Fibroblast of upper back skin (primary cell): ENCODE measurements around the gene TAAR1.
"Not testable (repeated sequence)": the region's sequence is repeated elsewhere in the genome, so short reads cannot be mapped to it uniquely, and the experiment has no call there.

ENCODE experiments used
- DNase-seq: peaks from one replicate; pipeline ENCODE4 v3.0.0-alpha.2; 2013

The TAAR1 gene, protein sequence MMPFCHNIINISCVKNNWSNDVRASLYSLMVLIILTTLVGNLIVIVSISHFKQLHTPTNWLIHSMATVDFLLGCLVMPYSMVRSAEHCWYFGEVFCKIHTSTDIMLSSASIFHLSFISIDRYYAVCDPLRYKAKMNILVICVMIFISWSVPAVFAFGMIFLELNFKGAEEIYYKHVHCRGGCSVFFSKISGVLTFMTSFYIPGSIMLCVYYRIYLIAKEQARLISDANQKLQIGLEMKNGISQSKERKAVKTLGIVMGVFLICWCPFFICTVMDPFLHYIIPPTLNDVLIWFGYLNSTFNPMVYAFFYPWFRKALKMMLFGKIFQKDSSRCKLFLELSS

DNA sequence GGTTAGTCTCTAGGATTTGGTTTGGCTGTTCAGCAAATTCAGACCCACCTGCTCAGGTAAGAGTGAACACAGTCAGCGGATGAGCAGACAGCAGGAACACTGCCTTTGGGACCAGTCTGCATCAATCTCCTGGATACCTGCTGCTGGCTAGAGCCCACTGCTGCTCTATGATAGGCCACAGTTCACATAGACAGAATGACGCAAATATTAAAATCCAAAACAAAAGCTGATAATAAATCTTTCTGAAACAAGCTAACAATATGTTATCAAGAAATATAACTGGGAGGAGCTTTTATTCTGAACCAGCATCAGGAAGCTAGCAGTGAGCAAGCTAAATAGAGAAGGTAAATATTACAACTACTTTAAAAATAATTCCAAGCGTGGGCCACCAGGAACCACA lies at the start of gene TAAR1:
Gene TAAR1 (minus strand): TSS at position 101 of the 400 bp plus-strand sequence. CDS start 13,179 bp downstream, outside the sequence.
- no peak for DNase-seq

DNA sequence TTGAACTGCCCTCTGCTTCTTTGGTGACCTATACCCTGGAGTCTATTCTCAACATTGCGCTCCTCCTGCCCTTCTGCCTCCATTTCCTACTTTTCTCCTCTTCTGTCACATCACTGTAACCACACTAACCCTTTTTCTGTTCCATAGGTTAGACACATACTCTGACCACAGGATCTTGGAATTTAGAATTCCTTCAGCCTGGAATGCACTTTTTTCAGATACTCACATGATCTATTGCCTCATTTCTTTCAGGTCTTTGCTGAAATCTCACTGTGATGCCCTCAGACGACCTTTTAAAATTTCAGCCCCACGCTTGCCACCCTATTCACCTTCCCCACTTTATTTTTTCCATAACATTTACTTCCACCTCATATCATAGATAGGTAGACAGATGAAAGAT lies 49.8 kb upstream of the TAAR1 start:
- DNase-seq = peak; percentile 10

DNA sequence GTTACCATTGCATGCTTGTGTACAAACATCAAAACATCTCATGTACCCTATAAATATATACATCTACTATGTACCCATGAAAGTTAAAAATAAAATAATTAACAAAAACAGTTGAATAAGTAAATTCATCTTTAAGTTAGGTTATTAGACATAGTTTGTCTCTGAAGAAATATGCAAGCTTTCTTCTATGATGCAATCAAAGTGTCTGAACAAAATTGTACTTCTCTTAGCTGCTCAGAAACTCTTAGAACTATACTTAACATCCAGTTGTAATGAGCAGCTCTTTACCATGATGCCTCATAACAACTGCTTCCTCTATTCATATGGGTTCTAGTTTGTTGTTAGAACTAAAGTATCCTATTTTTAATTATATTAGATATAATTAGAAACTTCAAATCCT lies 49.0 kb upstream of the TAAR1 start:
- no peak for DNase-seq

DNA sequence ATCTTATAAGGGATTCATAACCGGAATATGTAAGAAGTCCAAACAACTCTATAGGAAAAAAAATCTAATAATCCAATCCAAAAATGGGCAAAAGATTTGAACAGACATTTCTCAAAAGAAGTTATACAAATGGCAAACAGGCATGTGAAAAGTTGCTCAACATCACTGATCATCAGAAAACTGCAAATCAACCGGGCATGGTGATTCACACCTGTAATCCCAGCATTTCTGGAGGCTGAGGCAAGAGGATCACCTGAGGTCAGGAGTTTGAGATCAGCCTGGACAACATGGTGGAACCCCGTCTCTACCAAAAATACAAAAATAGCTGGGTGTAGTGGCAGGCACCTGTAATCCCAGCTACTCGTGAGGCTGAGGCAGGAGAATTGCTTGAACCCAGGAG lies 47.8 kb upstream of the TAAR1 start:
- not testable (repeated sequence) for DNase-seq

DNA sequence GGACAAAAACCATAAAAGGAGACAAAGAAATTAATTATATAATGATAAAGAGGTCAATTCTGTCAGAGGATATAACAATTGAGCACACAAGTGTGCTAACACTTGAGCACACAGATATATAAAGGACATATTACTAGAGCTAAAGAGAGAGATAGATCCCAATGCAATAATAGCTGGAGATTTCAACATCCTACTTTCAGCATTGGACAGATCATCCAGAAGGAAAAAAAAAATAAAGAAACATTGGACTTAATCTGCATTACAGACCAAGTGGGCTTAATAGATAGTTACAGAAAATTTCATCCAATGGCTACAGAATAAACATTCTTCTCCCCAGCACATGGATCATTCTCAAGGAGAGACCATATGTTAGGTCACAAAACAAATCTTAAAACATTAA lies 45.0 kb upstream of the TAAR1 start:
- no peak for DNase-seq

DNA sequence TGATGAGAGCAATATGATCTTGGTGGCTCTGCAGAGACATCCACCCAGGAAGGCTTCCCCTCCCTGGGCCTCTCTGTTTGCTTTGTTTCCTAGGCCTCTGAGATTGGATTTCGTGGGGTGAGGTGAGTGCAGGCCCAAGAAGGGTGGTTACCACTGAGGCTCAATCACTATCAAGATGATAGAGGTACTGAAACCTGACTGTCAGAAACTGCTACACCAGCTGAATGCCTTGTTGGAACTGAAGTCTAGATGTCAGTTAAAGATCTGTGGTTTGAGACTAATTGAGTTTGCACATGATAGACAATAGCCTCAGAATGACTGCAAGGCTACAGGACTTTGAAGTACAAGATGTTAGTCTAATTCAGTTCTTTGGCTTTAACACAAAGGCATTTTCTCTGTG lies 39.6 kb upstream of the TAAR1 start:
- no peak for DNase-seq

DNA sequence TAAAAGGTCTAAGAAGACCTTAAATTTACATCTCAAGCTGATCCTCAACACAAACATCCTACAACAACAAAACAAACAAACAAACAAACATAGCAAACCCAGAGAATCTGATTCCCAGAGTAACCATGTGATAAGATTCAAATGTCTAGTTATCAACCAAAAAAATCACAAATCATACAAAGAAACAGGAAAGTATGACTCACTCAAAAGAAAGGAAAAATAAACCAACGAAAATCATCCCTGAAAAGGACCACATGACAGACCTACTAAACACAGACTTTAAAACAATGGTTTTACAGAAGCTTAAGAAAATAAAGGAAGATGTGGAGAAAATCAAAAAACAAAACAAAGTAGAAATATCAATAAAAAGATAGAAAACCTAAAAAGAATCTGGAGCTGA lies 36.8 kb upstream of the TAAR1 start:
- no peak for DNase-seq

DNA sequence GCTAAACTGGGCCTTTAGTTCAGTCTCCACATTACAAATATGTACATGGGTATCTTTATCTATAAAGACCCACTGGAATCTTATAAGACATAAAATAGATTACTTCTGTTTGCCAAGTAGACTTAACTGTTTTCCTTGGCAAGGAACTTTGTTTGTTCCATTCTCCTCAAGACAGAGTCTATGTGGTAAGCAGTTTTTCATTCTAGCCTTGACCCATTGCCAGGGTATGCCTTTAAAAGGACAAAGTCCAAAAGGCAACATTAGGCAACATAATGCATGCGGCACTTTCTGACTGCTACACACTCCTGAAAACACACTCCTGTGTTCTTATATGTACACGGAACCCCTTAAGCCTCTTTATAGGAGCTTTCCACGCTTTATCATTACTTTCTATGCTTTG lies 34.5 kb upstream of the TAAR1 start:
- DNase-seq = no peak

DNA sequence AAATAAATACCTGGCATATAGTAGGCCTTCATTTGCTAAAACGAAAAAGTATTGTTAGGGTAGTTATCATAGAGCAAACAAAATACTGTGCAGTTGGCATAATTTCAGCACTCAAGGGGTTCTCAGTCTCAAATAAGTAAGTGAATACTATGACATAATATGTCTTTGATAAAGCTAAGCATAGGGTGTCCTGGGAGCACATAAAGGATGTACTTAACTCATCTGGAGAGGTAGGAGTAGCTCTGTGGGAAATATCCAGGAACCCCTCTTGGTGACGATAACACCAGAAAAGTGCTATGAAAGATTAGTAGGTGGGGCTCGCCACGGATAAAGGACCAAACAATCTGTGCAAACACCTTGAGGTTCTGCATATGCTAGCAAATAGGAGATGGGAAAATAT lies 31.7 kb upstream of the TAAR1 start:
- no peak for DNase-seq

DNA sequence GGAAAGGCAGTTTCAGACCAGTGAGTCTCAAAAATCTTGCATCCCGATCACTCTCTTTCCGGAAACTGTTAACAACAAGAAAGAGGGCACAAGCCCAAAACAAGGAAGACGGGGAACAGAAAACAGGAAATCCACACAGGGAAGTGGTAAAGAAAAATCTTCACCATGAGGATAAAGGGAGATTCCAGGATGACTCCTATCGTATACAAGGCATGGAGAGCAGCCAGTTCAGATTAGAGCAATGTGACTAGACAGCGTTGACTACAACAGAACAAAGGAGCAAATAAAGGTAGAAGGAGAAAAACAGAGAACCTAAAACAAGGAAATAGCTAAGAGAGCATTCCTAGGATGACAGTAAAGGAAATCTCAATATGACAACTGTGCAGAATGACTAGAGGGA lies 28.3 kb upstream of the TAAR1 start:
- DNase-seq = peak; percentile 4

DNA sequence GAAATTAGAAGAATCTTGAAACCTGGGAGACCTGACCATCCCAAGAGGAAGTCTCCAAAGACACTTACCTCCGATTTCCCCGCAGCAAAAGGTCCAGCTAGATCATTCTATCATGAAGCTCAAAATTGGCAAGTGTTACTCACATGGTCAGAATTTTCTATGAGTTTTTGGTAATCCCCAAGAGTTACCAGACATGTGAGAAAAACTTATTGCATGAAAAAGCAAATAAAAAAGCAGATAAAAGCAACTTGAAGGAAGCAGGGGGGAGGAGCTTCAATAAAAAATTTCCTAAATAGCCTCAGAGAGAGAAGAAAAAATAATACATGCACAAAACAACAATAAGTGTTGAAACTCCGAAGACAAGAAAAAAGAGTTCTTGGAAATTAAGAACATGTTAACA lies 27.5 kb upstream of the TAAR1 start:
- no peak for DNase-seq

DNA sequence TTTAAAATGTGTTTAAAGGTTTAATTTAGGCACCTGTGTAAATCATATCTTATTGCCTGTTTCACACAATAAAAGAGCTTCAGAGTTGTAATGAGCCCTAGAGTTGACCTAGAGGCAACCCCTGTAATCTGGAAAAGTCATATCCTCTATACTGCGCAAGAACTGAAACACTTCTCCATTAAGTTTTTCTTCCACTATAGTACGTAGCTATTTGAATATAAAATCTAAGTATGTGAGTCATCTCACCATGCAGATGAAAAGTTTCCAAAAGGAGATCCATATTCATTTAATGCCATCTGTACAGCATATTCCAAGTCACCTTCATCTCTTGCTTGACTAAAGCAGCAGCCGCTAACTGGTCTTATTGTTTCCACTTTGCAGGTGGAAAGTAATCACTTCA lies 26.0 kb upstream of the TAAR1 start:
- no peak for DNase-seq

DNA sequence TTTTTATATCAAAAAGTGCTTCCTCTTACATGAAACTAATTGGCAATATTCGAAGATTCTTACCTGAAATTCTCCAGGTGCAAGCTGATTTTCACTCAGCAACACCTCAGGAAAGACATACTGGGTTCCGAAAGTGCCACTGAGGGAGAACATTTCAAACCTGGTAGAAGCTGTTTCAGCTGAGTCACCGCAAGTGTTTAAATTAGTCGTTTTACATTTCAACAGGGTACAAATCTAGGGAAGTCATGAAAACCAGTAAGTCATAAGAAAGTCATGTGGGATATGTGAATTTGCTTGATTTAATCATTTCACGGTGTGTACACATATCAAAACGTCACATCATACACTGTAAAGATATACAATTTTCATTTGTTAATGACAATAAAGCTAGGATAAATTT lies 25.3 kb upstream of the TAAR1 start:
- DNase-seq = no peak

DNA sequence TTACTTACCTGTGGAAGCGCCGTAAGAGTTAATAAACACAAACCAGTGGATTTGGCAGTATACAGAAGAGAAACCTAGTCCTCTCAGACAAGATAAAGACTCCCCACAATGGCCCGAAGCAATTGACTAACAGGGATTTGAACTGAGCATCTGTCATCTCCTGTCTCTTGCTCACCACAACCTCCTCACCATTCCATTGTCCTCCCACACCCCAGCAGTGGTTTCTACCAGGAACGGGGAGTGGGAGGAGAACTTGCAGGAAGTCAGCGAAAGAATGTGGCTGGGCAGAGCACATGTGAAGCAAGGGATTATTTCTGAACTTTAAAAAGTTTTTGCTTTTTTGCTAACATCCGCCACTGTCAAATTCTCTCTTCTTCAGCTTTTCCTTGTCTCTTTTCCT lies 24.6 kb upstream of the TAAR1 start:
- peak; percentile 20 for DNase-seq

DNA sequence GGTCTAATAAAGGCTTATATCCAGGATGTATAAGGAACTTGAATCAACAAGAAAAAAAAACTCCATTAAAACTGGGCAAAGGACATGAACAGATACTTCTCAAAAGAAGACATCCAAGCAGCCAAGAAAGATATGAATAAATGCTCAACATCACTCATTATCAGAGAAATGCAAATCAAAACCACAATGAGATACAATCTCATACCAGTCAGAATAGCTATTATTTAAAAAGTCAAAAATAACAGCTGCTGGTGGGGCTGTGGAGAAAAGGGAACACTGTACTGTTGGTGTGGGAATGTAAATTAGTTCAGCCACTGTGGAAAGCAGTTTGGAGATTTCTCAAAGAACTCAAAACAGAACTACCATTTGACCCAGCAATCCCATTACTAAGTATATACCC lies 20.1 kb upstream of the TAAR1 start:
- not testable (repeated sequence) for DNase-seq

DNA sequence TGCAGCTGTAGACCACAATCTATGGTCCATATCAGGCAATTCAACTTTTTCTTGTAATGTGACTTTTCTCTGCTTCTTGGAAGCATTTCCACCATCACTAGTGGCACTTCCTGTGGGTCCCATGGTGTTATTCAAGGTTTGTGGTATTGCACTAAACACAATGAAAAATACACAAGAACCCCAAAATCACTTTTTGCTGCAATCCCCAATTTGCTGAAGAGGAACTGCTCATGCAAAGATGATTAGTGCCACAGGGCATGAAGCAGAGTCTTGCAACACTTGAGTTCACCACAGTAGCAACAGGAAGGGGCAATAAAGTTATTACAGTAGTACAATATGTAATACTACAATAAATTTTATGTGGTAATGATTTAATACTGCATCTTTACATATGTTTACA lies 16.8 kb upstream of the TAAR1 start:
- DNase-seq = no peak

DNA sequence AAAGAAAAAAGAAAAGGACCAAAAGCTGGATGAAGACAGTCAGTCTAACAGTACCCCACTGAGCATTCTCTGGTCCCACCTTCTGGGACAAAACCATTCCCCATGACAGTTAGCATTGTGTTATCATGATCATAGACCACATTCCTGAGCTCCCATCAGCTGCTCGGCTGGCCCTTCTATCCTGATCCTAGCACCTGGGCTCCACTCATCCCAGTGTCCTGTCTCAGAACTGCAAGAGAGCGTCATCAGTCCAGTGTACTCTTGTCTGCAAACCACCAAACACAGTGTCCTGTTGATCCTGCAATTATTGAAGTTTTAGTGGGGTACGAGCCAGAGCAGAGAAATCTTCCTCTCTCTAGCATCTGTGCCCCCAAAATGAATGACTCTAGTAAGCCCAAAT lies 16.0 kb upstream of the TAAR1 start:
- no peak for DNase-seq

DNA sequence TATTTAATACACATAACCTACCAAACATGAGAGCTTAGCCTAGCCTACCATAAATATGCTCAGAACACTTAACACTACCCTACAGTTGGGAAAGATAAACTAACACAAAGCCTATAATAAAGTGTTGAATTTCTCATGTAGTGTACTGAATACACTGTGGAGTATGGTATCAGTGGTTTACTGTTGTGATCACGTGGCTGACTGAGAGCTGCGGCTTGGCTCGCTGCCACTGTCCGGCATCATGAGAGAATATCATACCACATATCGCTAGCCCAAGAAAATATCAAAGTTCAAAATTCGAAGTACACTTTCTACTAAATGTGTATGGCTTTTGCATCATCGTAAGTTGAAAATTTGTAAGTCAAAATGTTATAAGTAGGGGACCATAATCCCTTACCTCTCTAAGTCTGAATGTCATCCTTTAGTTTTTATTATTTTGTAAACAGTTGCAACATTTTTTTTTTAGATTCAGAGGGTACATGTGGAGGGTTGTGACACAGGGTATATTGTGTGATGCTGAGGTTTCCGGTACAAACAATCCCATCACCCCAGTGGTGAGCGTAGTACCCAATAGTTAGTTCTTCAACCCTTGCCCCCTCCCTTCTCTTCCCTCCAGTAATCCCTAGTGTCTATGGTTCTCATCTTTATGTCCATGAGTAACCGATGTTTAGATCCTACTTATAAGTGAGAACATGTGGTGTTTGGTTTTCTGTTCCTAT lies 14.6 kb upstream of the TAAR1 start:
- no peak for DNase-seq

DNA sequence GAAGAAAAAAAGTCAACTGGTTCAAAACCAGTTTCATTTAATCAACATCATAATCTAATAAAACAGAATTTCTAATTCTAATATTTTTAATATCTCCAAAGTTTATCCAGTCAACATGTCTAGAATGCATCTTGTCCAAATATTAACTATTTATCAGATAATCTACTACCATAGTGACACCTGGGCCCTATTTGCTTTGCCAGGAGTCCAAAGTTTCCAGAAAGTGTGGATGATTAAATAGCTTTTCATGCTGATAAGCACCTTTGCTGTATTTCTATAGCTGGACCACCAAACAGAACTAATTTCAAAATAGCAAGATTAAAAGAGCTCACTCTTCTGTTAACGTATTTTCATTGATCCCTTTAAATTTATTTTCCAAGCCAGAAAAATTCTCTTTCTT lies 12.3 kb upstream of the TAAR1 start:
- DNase-seq = no peak

DNA sequence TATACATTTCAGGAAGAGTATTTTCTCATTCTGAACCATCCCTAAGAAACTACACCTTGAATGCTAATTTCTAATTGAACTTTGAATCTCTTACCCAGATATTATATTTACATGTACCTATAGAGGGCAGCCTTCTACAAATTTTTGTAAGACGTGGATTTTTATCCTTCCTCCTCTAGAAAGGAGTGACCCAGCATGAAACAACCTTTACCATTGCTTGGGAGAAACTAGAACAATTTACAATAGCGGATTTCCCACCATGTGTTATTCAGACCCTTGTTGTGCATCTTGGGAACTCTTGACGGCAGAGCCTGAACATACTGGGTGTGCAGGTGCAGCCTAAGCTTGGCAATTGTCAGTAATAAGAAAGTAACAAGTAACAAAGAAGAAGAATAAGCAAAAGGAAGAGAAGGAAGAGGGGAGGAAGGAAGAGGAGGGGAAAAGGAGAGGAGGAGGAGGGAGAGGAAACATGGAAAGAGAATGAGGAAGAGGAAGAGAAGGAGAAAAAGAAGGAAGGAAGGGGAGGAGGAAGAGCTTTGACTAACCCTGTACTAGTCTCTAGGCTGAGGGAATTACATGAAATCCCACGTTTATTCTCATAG lies 10.8 kb upstream of the TAAR1 start:
- DNase-seq = peak; percentile 38

DNA sequence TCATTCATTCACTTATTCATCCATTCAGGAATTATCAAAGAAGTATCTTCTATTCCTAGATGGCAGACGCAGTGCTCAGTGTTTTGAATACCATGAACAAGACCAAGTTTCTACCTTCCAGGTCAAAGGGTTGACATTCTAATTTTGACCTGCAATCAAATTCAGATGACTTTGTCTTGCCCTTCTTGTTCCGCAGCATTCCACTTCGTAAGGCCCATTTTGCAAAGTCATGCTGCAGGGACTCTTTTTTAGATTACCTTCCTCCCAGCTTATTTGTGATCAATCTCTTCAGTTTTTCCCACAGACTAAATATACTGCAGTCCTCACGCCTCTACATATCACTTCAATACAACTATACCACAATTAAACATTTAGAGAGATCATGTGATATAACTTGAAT lies 7.1 kb upstream of the TAAR1 start:
- DNase-seq = no peak

DNA sequence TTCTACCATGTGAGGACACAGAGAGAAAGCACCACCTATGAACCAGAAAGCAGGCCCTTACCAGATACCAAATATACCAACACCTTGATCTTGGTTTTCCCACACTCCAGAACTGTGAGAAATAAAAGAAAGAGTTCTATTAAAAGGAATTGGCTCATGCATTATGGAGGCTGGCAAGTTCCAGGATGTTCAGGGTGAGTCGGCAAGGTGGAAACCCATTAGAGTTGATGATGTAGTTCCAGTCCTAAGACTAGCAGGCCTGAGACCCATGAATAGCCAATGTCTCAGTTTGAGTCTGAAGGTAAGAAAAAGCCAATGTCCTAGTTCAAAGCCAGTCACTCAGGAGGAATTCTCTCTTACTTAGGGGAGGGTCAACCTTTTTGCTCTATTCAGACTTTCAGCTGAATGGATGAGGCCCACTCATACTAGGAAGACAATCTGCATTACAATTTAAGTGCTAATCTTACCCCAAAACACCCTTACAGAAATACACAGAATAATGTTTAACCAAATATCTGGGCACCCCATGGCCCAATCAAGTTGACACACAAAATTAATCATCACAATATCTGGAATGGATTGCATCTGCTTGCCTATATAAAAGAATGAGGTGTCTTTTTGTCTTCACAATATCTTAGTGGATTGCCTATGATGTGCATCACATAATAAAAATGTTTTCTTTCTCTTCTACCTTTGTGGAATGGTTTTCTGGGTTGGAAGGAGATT lies 5.5 kb upstream of the TAAR1 start:
- no peak for DNase-seq

DNA sequence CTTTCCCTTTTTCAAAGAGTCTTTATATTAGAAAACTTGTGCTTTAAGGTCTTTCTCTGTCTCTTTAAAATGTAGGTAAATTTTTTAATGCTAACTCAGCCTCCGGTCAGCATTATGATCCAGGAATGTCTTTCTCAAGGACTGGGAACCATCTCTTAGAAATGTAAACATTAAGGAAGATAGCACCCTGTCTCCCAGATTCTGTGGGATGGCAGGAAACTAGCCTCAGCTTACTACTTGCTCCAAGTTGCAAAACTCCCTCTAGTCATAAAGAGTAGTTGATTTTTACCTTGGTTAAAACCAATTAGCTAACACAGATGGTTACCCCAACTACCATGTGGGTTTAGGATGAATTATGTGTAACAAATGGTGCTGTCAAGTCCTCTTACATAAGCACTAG lies 4.7 kb upstream of the TAAR1 start:
- no peak for DNase-seq

DNA sequence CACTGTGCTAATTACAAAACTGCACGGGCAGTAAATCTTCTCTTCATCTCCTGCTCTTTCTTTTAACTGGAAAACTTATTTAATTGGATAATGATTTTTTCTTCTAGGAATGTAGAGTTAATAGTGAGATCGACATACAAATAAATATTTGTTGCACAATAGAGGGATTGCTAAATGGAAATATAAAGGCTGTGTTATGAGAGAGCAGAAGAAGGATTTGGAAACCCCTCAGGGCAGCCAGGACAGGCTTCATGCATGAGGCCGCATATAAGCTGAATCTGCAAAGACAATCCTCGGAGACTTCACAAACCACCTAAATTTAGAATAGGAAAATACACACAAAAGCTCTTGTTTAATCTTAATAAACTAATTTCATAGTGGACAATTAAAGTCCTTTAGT lies 2.9 kb upstream of the TAAR1 start:
- no peak for DNase-seq
